Midbrain (tissue), 1 donor: Measurements from ENCODE around the gene SOX4.
A peak's percentile ranks its signal among the peaks of the same experiment; 100 is the strongest.
"Not testable (repeated sequence)": the region's sequence is repeated elsewhere in the genome, so short reads cannot be mapped to it uniquely, and the experiment has no call there.

Experiments used
- DNase-seq: peaks from one replicate; lab custom pipeline; 2025; lab: John Stamatoyannopoulos, UW

Gene SOX4

DNA sequence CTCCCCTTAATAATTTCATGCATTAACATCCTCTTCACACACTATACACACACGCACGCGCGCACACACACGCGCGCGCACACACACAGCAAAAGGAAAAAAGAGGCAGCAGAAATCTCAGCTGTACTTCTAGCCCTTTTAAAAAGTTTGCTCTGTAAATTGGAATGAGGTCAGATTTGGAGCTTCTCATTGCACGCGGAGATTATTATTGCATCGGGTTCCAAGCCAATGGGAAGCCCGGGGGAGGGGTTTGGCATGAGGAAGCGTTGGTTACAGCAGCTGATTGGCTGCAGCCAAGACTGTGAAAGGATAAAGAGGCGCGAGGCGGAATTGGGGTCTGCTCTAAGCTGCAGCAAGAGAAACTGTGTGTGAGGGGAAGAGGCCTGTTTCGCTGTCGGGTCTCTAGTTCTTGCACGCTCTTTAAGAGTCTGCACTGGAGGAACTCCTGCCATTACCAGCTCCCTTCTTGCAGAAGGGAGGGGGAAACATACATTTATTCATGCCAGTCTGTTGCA, at the start of gene SOX4:
Gene SOX4 (plus strand): TSS at position 340 of the 515 bp plus-strand sequence. CDS start 784 bp downstream, outside the sequence.
- peak; percentile 87 for DNase-seq

- not testable (repeated sequence) for DNase-seq
Measured at GRCh38 chr6:21552286-21552685, 41.3 kb upstream of the SOX4 start.

- no peak for DNase-seq
Measured at GRCh38 chr6:21554286-21554685, 39.3 kb upstream of the SOX4 start.

DNA sequence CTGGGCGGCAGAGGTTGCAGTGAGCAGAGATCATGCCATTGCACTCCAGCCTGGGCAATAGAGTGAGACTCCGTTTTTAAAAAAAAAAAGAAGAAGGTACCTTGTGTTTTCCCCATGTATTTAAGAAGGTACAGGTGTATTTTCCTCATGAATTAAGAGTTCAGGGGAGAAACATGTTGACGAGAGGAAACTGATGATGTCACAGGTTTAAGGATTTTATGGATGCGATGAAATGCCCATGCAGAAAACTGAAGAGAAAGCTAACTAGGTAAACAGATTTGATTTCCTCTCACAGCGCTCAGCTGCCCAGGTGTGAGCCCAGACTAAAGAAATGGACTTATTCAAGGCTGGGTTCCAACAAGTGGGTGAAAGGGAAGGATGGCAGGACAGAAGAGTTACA, 38.4 kb upstream of the SOX4 start:
- DNase-seq = no peak

GRCh38 chr6:21556511-21556910, 37.0 kb upstream of the SOX4 start:
- no peak for DNase-seq

DNA sequence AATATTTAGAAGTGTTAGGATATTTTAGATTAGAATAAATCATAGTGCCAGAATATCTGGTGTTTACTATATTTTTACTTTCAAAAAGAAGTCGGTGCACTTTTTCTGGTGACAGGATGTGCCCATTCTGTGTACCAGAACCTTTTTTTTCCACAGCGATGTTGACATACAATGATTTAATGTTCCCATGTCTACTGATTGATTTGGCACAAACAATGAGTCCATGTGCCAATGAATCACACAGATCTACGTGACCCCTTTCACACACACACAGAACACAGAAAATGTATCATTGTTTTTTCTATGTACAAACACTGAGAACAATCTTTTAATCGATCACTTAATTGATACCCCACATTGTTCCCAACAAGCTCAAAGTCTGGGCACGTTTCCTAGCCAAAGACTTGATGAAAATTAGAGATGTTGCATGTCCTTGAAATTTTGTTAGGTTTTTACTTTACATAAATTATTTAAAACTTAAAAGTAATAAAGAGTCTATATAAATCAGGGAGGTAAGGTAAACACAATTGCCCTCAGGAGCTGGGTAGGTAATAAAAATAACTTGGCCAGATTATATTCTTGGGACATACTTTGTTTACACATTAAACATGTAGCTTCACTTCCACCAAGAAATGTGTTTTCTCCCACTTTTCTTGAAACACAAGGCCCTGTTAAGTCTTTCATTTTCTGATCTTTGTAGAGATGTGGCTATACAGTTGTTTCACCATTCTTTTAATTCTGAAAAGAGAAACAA, 36.4 kb upstream of the SOX4 start:
- no peak for DNase-seq

GRCh38 chr6:21559238-21559637, 34.3 kb upstream of the SOX4 start:
- DNase-seq = no peak

DNA sequence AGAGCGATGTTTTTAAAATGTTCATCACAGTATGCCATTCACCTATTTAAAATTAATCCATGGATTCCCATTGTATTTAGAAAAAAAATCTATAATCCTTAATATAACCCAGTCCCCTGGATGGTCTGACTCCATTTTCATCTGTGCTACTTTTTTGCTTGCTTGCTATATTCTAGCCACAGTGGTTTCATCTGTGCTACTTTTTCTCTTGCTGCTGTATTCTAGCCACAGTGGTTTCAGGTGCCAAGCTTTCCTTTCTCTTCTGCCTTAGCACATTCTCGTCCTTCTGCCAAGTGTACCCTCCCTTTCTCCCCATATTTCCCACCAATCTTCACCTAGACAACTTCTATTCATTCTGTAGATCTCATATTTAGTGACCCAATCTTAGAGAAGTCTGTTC, 33.3 kb upstream of the SOX4 start:
- no peak for DNase-seq

DNA sequence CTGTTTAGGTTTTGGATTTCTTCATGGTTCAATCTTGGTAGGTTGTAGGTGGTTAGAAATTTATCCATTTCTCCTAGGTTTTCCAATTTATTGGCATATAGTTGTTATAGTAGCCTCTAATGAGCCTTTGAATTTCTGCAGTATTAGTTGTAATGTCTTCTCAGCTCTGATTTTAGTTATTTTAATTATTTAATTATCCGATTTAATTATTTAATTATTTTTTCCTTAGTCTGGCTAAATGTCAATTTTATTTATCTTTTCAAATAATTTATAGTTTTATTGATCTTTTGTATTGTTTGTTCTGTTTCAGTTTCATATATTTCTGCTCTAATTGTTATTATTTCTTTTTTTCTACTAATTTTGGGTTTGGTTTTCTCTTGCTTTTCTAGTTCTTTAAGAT, 28.1 kb upstream of the SOX4 start:
- DNase-seq = no peak

GRCh38 chr6:21578523-21578922, 15.0 kb upstream of the SOX4 start:
- DNase-seq = no peak

GRCh38 chr6:21582651-21583050, 10.9 kb upstream of the SOX4 start:
- DNase-seq = no peak

GRCh38 chr6:21586300-21586699, 7.3 kb upstream of the SOX4 start:
- no peak for DNase-seq

GRCh38 chr6:21586740-21587178, 6.8 kb upstream of the SOX4 start:
- DNase-seq = no peak

GRCh38 chr6:21587179-21587960, 6.2 kb upstream of the SOX4 start:
- DNase-seq = no peak

DNA sequence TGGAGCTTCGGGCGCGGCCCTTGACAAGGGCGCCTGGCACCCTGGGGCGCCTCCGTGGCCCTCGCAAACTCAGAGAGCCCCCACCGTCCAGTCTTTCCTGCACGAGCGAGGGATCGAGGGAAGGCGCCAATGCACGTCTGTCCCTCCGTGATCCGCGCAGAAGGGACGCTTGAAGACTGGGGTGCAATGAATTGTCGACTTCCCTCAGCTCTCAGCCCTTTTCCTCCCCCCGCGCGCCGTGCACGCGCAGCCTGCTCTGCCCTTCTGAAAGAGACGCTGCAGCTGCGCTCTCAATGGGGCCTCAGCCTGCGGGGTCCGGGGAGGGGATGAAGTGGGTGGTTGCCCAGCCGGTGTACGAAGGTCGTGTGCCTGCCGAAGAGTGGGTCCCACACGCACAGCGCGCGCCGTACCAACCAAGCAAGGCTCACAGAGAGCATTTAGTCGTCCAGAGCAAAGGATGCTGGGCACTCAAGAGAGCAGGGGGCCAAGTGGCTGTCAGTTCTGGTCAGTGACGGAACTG, 5.5 kb upstream of the SOX4 start:
- DNase-seq = peak; percentile 41

DNA sequence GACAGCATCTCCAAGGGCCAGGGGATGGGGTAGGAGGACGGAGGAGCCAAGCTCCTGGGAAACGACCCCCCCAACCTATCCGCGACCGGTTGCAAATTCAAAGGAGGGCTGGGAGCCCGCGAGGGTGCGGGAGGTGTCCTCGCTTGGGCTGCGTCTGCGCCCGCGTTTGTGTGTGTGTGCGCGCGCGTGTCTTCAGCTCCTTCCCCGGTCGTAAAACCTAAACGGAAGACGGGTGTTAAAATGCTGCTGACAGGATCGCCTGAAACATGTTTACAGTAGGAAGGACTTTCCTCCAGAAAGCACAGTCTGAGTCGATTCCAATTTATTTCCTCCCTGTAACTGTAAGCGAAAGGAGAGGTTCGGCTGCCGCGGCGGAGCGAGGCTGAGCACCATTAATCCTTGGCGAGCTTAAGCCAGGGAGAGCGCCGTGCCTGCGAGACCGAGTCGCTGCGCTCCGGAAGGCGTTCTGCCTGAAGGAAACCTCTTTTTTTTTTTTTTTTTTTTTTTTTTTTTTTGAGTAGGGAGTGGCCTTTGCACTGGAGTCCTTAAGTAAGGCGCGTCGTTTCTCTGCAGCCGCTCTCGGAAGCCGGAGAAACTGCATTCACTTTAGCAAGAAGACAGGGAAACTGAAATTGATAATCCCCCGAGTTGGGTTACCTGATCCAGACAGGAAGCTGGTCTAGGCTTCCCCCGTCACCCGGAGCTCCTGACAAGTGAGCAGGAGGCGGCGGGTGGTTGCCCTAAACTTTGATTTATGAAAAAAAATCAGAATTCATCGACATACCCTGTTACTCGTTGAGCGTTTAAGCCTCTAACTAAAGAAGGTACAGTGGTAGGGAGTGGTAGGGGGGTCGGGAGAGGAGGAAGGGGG, 4.8 kb upstream of the SOX4 start:
- DNase-seq = no peak

- peak; percentile 85 for DNase-seq
Measured at GRCh38 chr6:21589352-21590345, 3.9 kb upstream of the SOX4 start.

GRCh38 chr6:21590346-21590745, 3.2 kb upstream of the SOX4 start:
- no peak for DNase-seq

DNA sequence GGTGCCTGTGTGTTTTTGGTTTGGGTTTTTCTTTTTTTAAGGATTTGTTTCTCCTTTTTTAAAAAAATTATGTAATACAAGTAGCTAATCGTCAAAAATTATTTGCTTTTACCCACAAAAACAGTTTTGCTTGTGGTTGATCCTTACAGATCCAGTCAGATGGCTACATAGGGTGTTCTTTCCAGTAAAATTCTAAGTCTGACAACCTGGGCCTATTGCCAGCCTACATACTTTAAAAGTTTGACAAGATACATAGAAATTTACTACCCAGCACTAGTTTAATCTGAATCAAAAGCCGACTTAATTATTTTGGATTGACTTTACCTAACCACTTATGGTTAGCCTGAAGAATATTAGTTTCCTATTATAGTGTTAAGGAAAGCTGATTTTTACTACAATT, 2.1 kb upstream of the SOX4 start:
- DNase-seq = no peak

GRCh38 chr6:21592953-21593352, 598 bp upstream of the SOX4 start:
- no peak for DNase-seq
